Right renal pelvis (tissue), 4 donors: ENCODE results near the gene SNRNP25. TPM values are rescaled to one million over a fixed set of nuclear protein-coding genes. Genes with fewer than 3 reads are reported as not detected.
A peak's percentile ranks its signal among the peaks of the same experiment; 100 is the strongest.

ENCODE experiments used
- DNase-seq, 4 donors: peaks; one replicate each; pipeline ENCODE4 v3.0.0-alpha.2; 2013; ENCODE audit warnings: low read depth in 4 of 4, low spot score in 3 of 4, missing footprints in 1 of 4
- polyA plus RNA-seq, 4 donors: library from polyadenylated mRNA; unstranded; fragments of 120-200 nt; gene quantifications; one replicate each; pipeline ENCODE4 v1.2.1, GENCODE V29; 2013; ENCODE audit not compliant: insufficient read length in 4 of 4

SNRNP25 gene
- polyA plus RNA-seq, 4 donors: 41.8 to 52.1 (median 47.6) TPM

- no peak for DNase-seq
Measured at GRCh38 chr16:75580-76501, 22.2 kb downstream of the SNRNP25 start.

- no peak for DNase-seq
Measured at GRCh38 chr16:76535-77272, 23.1 kb downstream of the SNRNP25 start.

- no peak for DNase-seq
Measured at GRCh38 chr16:77273-77806, 23.7 kb downstream of the SNRNP25 start.

- DNase-seq: peak in 2 of 4 donors; percentile 70 to 77
Measured at GRCh38 chr16:77807-78443, 24.3 kb downstream of the SNRNP25 start, which contains the start of gene MPG. Gene MPG (plus strand): TSS chr16:78225. CDS start chr16:78310, 85 bp downstream.

- DNase-seq: no peak
Measured at GRCh38 chr16:78444-79150, 25.0 kb downstream of the SNRNP25 start.

GRCh38 chr16:79151-80054 is 25.8 kb downstream of the SNRNP25 start:
- DNase-seq: no peak

GRCh38 chr16:83060-83603 is 29.5 kb downstream of the SNRNP25 start:
- DNase-seq: no peak

- no peak for DNase-seq
Measured at GRCh38 chr16:83781-84615, 30.4 kb downstream of the SNRNP25 start.

GRCh38 chr16:84718-85406 is 31.2 kb downstream of the SNRNP25 start:
- DNase-seq: no peak

GRCh38 chr16:85407-85782 is 31.8 kb downstream of the SNRNP25 start:
- DNase-seq: no peak

GRCh38 chr16:85865-86264 is 32.2 kb downstream of the SNRNP25 start:
- no peak for DNase-seq

GRCh38 chr16:86483-86952 is 32.9 kb downstream of the SNRNP25 start:
- DNase-seq: no peak

GRCh38 chr16:88613-89012 is 35.0 kb downstream of the SNRNP25 start:
- DNase-seq: no peak

GRCh38 chr16:89391-90302 is 36.0 kb downstream of the SNRNP25 start:
- DNase-seq: no peak

GRCh38 chr16:91484-91883 is 37.9 kb downstream of the SNRNP25 start:
- DNase-seq: no peak
